Adrenal gland (tissue), 5 donors: ENCODE data around the gene PHF12.

Experiments
- POLR2A ChIP-seq, 2 donors: fragments of 450-650 bp; IDR thresholded peaks; one replicate each; pipeline ENCODE4 v1.6.1; 2017; ENCODE audit warnings: antibody characterized with exemption in 2 of 2, mild to moderate bottlenecking in 2 of 2, moderate library complexity in 1 of 2
- TF ChIP-seq, protein P1 (sequence below), 6 experiments: fragments of 450-650 bp in 4 of 6; fragments of 200-600 bp in 2 of 6; sonication (generic) in 1 of 6; IDR thresholded peaks; 1 replicate in 5 of 6; 2 replicates in 1 of 6; pipeline versions ENCODE4 v1.5.1 to v1.8.0; 2016 to 2021; ENCODE audit warnings: antibody characterized with exemption in 6 of 6, mild to moderate bottlenecking in 2 of 6, moderate library complexity in 1 of 6
- donor health status: DM: no; HTN: no; CAD: no.

DNA sequence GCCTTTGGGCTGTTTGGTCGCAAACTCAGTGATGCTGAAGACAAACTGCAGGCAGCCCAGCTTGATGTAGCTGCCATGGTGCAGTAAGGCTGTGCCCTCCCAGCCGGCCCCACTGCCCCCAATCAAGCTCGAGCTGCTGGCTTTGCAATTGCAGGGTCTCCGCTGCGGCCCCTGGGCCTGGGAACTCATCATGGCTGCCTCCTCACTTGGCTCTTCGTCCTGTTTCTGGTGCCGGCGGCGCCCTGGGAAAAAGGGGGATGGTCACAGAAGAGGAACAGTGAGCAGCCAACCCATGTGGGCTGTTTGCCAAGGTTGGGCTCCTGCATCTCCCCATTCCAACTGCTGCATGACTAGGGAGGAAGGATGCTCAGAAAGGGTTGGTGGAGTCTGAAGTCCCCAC lies 45.0 kb downstream of the PHF12 start:
- TF ChIP-seq POLR2A (IDR thresholded peaks at IDR 0.05), result no peak
- TF ChIP-seq, protein P1, sequence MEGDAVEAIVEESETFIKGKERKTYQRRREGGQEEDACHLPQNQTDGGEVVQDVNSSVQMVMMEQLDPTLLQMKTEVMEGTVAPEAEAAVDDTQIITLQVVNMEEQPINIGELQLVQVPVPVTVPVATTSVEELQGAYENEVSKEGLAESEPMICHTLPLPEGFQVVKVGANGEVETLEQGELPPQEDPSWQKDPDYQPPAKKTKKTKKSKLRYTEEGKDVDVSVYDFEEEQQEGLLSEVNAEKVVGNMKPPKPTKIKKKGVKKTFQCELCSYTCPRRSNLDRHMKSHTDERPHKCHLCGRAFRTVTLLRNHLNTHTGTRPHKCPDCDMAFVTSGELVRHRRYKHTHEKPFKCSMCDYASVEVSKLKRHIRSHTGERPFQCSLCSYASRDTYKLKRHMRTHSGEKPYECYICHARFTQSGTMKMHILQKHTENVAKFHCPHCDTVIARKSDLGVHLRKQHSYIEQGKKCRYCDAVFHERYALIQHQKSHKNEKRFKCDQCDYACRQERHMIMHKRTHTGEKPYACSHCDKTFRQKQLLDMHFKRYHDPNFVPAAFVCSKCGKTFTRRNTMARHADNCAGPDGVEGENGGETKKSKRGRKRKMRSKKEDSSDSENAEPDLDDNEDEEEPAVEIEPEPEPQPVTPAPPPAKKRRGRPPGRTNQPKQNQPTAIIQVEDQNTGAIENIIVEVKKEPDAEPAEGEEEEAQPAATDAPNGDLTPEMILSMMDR (IDR thresholded peaks at IDR 0.05), result no peak
